A549 (cell line): ENCODE data around the gene DENND6B. TPM values are rescaled to one million over a fixed set of nuclear protein-coding genes. Genes with fewer than 3 reads are reported as not detected.

Experiments used
- ATAC-seq, 2 experiments: fragments of 200-7000 bp in 1 of 2; fragments of >200 bp in 1 of 2; cut with Nextera tagmentation in 1 of 2; cut with Tn5 transposase in 1 of 2; 3 replicates each; pipeline versions ENCODE4 v1.8.0 to v1.9.1; 2018 to 2020; ENCODE audit warnings: mild to moderate bottlenecking in 1 of 2, moderate library complexity in 1 of 2
- CTCF ChIA-PET: fragments of 300-600 bp; sonication (Branson Sonifier 250); formaldehyde crosslinking; extraction: SDS; loops from one replicate; lab custom pipeline; 2021; ENCODE audit warnings: antibody characterized with exemption, inconsistent platforms; lab: Yijun Ruan, JAX
- POLR2A ChIA-PET: fragments of 350-600 bp; formaldehyde crosslinking; extraction: SDS; loops from one replicate; lab custom pipeline; 2021; ENCODE audit warnings: antibody characterized with exemption, inconsistent platforms; lab: Yijun Ruan, JAX
- DNase-seq, 2 experiments: peaks; one replicate each; pipeline versions ENCODE4 v3.0.0 to v3.0.0-alpha.2; 2011 to 2016; ENCODE audit warnings: low read depth in 1 of 2, low spot score in 1 of 2
- FAIRE-seq: peaks from 2 replicates; lab custom pipeline; 2011; peaks lifted over from hg19 to GRCh38; lab: Jason Lieb, UNC
- H3K27ac ChIP-seq, 2 experiments: fragments of >200 bp; sonication (Bioruptor Twin); formaldehyde crosslinking; 3 replicates each; pipeline ENCODE4 v1.5.1; 2016 to 2017
- H3K4me1 ChIP-seq: fragments of >200 bp; sonication (Bioruptor Twin); formaldehyde crosslinking; 3 replicates; pipeline ENCODE4 v1.6.1; 2016
- H3K4me2 ChIP-seq: fragments of >200 bp; sonication (Bioruptor Twin); formaldehyde crosslinking; 3 replicates; pipeline ENCODE4 v1.6.1; 2016
- H3K4me3 ChIP-seq: fragments of >200 bp; sonication (Bioruptor Twin); formaldehyde crosslinking; 3 replicates; pipeline ENCODE4 v1.5.1; 2016
- H3K9me3 ChIP-seq: fragments of >200 bp; sonication (Bioruptor Twin); formaldehyde crosslinking; 3 replicates; pipeline ENCODE4 v1.6.1; 2016
- BCL3 ChIP-seq: fragments of >200 bp; sonication (Bioruptor Twin); formaldehyde crosslinking; IDR thresholded peaks from 3 replicates; pipeline ENCODE4 v1.6.1; 2016
- BHLHE40 ChIP-seq: IDR thresholded peaks from 2 replicates; pipeline ENCODE4 v1.6.1; 2012; ENCODE audit warnings: low read depth, low read length, inconsistent platforms
- CTCF ChIP-seq: fragments of >200 bp; sonication (Bioruptor Twin); formaldehyde crosslinking; IDR thresholded peaks from 3 replicates; pipeline ENCODE4 v1.5.1; 2016
- EHF ChIP-seq: fragments of 250-450 bp; sonication (Bioruptor Pico); IDR thresholded peaks from 2 replicates; pipeline ENCODE4 v1.5.0; 2020; ENCODE audit warnings: mild to moderate bottlenecking
- EHMT2 ChIP-seq: fragments of 200-600 bp; sonication (generic); IDR thresholded peaks from 2 replicates; pipeline ENCODE4 v1.6.1; 2016; ENCODE audit warnings: antibody characterized with exemption, low read depth, mild to moderate bottlenecking, moderate library complexity
- ELK1 ChIP-seq: fragments of 150-350 bp; IDR thresholded peaks from 2 replicates; pipeline ENCODE4 v1.6.1; 2014; ENCODE audit warnings: low read depth, mild to moderate bottlenecking, low read length
- ESRRA ChIP-seq: fragments of 150-350 bp; IDR thresholded peaks from 2 replicates; pipeline ENCODE4 v1.6.1; 2014; ENCODE audit warnings: mild to moderate bottlenecking, low read length, borderline replicate concordance
- FOSL2 ChIP-seq, 2 experiments: fragments of 450-650 bp in 1 of 2; fragments of >200 bp in 1 of 2; sonication (Bioruptor Twin) in 1 of 2; formaldehyde crosslinking; IDR thresholded peaks; 2 replicates each; pipeline versions ENCODE4 v1.5.0 to v1.6.1; 2016 to 2020; ENCODE audit warnings: mild to moderate bottlenecking in 1 of 2, moderate library complexity in 1 of 2
- HEYL ChIP-seq: fragments of 250-450 bp; sonication (Bioruptor Pico); IDR thresholded peaks from 2 replicates; pipeline ENCODE4 v1.8.0; 2021; ENCODE audit warnings: mild to moderate bottlenecking, moderate library complexity
- HMGXB4 ChIP-seq: fragments of 250-450 bp; sonication (Bioruptor Pico); IDR thresholded peaks from 2 replicates; pipeline ENCODE4 v1.5.0; 2021; ENCODE audit warnings: mild to moderate bottlenecking, moderate library complexity, borderline replicate concordance
- HOXA7 ChIP-seq: fragments of 250-450 bp; sonication (Bioruptor Pico); IDR thresholded peaks from 2 replicates; pipeline ENCODE4 v1.5.0; 2020; ENCODE audit warnings: mild to moderate bottlenecking, moderate library complexity
- HOXB13 ChIP-seq: fragments of 250-450 bp; sonication (Bioruptor Pico); IDR thresholded peaks from 2 replicates; pipeline ENCODE4 v1.5.0; 2020; ENCODE audit warnings: low read depth, mild to moderate bottlenecking, moderate library complexity
- KDM1A ChIP-seq: fragments of 200-600 bp; sonication (generic); IDR thresholded peaks from 2 replicates; pipeline ENCODE4 v1.6.1; 2016; ENCODE audit warnings: low read depth, mild to moderate bottlenecking
- KDM5A ChIP-seq: fragments of 200-600 bp; sonication (generic); IDR thresholded peaks from 2 replicates; pipeline ENCODE4 v1.6.1; 2016; ENCODE audit warnings: antibody characterized with exemption, mild to moderate bottlenecking
- MAFK ChIP-seq: fragments of 450-650 bp; IDR thresholded peaks from 2 replicates; pipeline ENCODE4 v1.6.1; 2014; ENCODE audit not compliant: partially characterized antibody
- MAZ ChIP-seq: fragments of 150-350 bp; IDR thresholded peaks from 2 replicates; pipeline ENCODE4 v1.6.1; 2014; ENCODE audit warnings: antibody characterized with exemption, low read depth, low read length, borderline replicate concordance
- MYC ChIP-seq: IDR thresholded peaks from 2 replicates; pipeline ENCODE4 v1.6.1; 2012; ENCODE audit warnings: mild to moderate bottlenecking, inconsistent platforms, low read length, improper control_type of control experiment, borderline replicate concordance
- NFE2L2 ChIP-seq: fragments of 150-350 bp; conservative IDR thresholded peaks from 2 replicates; pipeline ENCODE4 v1.6.1; 2014; ENCODE audit warnings: low read length
- PBX3 ChIP-seq: IDR thresholded peaks from 2 replicates; pipeline ENCODE4 v1.6.1; 2012
- PHF8 ChIP-seq: fragments of 200-600 bp; sonication (generic); IDR thresholded peaks from 2 replicates; pipeline ENCODE4 v1.6.1; 2016; ENCODE audit warnings: low read depth, mild to moderate bottlenecking, antibody characterized with exemption, moderate library complexity, borderline replicate concordance
- POLR2A ChIP-seq: IDR thresholded peaks from 2 replicates; pipeline ENCODE4 v1.6.1; 2012; ENCODE audit warnings: mild to moderate bottlenecking, low read length
- RARB ChIP-seq: fragments of 250-450 bp; sonication (Bioruptor Pico); IDR thresholded peaks from 2 replicates; pipeline ENCODE4 v1.8.0; 2021; ENCODE audit warnings: mild to moderate bottlenecking, moderate library complexity
- REST ChIP-seq: fragments of 200-600 bp; sonication (generic); IDR thresholded peaks from 2 replicates; pipeline ENCODE4 v1.6.1; 2016; ENCODE audit warnings: antibody characterized with exemption, mild to moderate bottlenecking, moderate library complexity
- RFX5 ChIP-seq: fragments of 450-650 bp; IDR thresholded peaks from 2 replicates; pipeline ENCODE4 v1.7.1; 2014; ENCODE audit warnings: antibody characterized with exemption, mild to moderate bottlenecking, moderate library complexity
- SREBF2 ChIP-seq: fragments of 450-650 bp; IDR thresholded peaks from 2 replicates; pipeline ENCODE4 v1.6.1; 2014; ENCODE audit warnings: mild to moderate bottlenecking, moderate library complexity
- TFCP2L1 ChIP-seq: fragments of 250-450 bp; sonication (Bioruptor Pico); IDR thresholded peaks from 2 replicates; pipeline ENCODE4 v1.5.0; 2021; ENCODE audit warnings: mild to moderate bottlenecking
- ZNF302 ChIP-seq: fragments of 250-450 bp; sonication (Bioruptor Pico); IDR thresholded peaks from 2 replicates; pipeline ENCODE4 v1.9.0; 2021; ENCODE audit warnings: inconsistent platforms, mild to moderate bottlenecking, moderate library complexity
- WGBS: methylation state at CpG from one replicate; pipeline ENCODE4 v1.1.6; 2017; ENCODE audit errors: missing lambda C conversion rate; 5-methylcytosine and 5-hydroxymethylcytosine counted together
- polyA plus RNA-seq, 4 experiments: library from polyadenylated mRNA; depleted of rRNA in 3 of 4; stranded (reverse); fragments of >200 nt; fragmentation: RNase III in 1 of 4; extraction: RNeasy Plus Mini Kit Qiagen cat#74134 plus additional on column Dnase treatment in 1 of 4; gene quantifications; 2 replicates in 3 of 4; 3 replicates in 1 of 4; pipeline ENCODE4 v1.2.3, GENCODE V29; 2011 to 2017

Gene DENND6B
- polyA plus RNA-seq, 2 of the 4 experiments (the other 2 are of a cell fraction): 1.6 to 1.9 TPM

- H3K4me1 ChIP-seq: no peaks in the 10 kb centered on the region
- WGBS: 56% methylated on average over 1 of the region's 2 CpGs
- CTCF ChIA-PET: interaction anchor here (0.8 to 1.3 kb wide), 3 partner anchors 33 to 260 kb away, joined by 3 to 4 read pairs (median 3); partner anchors contain the start of gene DENND6B
- FAIRE-seq (no peak), ATAC-seq (no peak)
- POLR2A ChIA-PET: no interaction called here
- TF ChIP-seq POLR2A: no peak
- TF ChIP-seq RARB (CRISPR knock-in tag): no peak
- TF ChIP-seq HOXA7 (CRISPR knock-in tag): no peak
- TF ChIP-seq SREBF2: no peak
- no peak for TF ChIP-seq CTCF
- TF ChIP-seq ZNF302 (CRISPR knock-in tag): no peak
- no peak for TF ChIP-seq BCL3
- no peak for TF ChIP-seq NFE2L2
- TF ChIP-seq HOXB13 (CRISPR knock-in tag): no peak
- no peak for TF ChIP-seq HMGXB4 (CRISPR knock-in tag)
- no peak for TF ChIP-seq EHF (CRISPR knock-in tag)
- TF ChIP-seq RFX5: no peak
- no peak for TF ChIP-seq MAZ
- no peak for TF ChIP-seq MAFK
- TF ChIP-seq EHMT2: no peak
- TF ChIP-seq ELK1: no peak
- no peak for TF ChIP-seq HEYL (CRISPR knock-in tag)
- no peak for TF ChIP-seq BHLHE40
- TF ChIP-seq TFCP2L1 (CRISPR knock-in tag): no peak
- TF ChIP-seq KDM1A: no peak
- TF ChIP-seq, all 56 proteins: peak for 0
- Histone ChIP-seq H3K27ac (no peak overlapping the region), H3K4me2 (no peak overlapping the region), H3K4me3 (no peak overlapping the region), H3K9me3 (no peaks in the 10 kb centered on the region)
- DNase-seq: no peak
These were observed 33.8 kb upstream of the DENND6B start for GRCh38 chr22:50360578-50360977.

- CTCF ChIA-PET: no interaction called here
- POLR2A ChIA-PET: no interaction called here
- no peak overlapping the region for H3K4me3 ChIP-seq
- no peak for ATAC-seq
- WGBS: 96% methylated on average over 10 of the region's 10 CpGs
- no peak for TF ChIP-seq ZNF302 (CRISPR knock-in tag)
- no peak for TF ChIP-seq ESRRA
- TF ChIP-seq HEYL (CRISPR knock-in tag): no peak
- TF ChIP-seq REST: no peak
- no peak for TF ChIP-seq MYC
- TF ChIP-seq PBX3: no peak
- no peak for TF ChIP-seq KDM5A
- TF ChIP-seq FOSL2 (IDR thresholded peaks at IDR 0.05): no peak
- no peak for TF ChIP-seq FOSL2 (CRISPR knock-in tag; IDR thresholded peaks at IDR 0.05)
- no peak for TF ChIP-seq PHF8
- DNase-seq: no peak
- no peak overlapping the region for H3K4me2 ChIP-seq
- no peaks in the 10 kb centered on the region for H3K9me3 ChIP-seq
- no peak overlapping the region for H3K27ac ChIP-seq
- FAIRE-seq: no peak
- no peaks in the 10 kb centered on the region for H3K4me1 ChIP-seq
These were observed 30.9 kb upstream of the DENND6B start for GRCh38 chr22:50357756-50358155.
